NCI-H2196 (cell line): ENCODE data around the gene RAB8B.

Source experiments
- DNase-seq: peaks from one replicate; lab custom pipeline; 2025; ENCODE audit not compliant: unreplicated experiment; lab: John Stamatoyannopoulos, UW

RAB8B gene

DNA sequence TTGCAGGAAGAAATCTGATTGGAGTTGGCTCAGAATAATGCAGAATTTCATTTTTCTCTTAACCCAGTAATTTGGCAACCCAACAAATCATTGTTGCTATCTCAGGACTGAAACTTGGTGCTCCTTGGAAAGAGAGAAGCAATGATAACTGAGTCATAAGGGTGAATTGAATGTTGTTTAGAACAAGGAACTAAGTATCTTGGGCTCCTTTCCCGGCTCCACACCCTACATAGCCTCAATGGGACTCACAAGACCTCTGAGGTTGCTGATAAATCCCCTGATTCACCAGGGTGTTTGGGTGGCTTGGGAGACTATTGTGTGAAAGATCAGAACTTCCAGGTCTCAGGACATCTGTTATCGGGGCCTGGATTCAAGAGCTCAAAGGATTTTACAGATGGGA is 7.8 kb upstream of the RAB8B start:
- no peak for DNase-seq

DNA sequence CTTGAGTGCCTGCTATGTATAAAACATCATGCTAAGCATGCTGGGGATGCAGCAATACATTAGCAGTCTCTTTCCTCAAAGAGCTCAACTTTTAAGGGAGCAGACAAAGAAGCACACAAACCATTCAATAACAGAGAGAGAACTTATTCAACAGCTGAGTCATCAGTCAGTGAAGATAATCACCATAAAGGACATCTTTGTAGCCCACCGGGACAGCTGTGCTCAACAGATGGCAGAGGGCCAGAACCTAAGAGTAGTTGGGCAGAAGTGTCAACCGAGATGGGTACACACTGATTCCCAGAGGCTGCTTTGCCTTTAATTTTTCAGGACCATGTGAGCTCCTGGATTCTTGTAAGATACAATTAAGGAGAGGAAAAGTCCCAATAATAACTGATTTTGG is 4.2 kb upstream of the RAB8B start:
- no peak for DNase-seq

DNA sequence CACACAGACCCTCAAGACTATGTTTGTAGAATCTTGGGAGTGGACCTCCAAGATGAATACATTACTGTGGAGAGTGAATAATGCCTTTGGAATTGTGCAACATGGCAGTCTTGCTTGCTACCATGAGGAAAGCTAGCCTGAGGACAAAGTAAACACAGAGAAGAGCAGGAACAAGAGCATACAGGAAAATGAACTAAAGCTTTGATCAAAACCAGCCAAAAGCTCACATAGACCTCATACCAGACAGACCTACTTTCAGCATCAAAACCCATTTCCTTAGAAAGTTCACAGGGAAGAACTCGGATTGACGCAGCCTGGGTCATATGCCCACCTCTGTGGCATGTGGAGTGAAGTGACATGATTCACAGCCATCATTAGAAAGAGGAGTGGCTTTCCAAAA is 3.3 kb upstream of the RAB8B start:
- DNase-seq: no peak

DNA sequence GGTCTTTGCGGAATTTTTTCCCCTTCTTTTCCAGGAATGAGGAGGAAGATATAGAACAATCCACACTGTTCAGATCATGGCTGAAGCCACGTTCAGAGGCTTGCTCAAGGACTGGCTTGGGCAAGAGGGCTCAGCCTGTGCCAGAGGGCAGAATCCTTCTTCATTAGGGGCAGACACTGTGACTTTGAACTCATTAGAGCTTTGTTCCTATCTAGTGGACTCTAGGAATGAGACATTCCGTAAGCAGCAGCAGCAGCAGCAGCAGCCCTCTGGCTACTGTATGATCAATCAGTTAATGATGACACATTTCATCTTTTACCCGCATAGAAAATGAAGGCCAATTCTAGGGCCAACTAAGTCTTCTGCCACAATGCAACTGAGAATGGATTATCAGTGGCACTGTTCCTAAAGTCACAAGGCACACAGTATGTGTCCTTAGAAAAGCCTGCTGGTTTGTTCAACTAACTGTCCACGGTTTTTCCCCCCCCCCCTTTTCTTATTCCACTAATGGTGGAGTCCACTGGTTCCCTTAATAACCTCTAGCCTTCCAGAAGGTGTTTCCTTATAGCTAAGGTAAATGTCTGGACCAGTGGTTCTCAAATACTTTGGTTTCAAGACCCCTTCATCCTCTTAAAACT is 1.7 kb upstream of the RAB8B start:
- no peak for DNase-seq

DNA sequence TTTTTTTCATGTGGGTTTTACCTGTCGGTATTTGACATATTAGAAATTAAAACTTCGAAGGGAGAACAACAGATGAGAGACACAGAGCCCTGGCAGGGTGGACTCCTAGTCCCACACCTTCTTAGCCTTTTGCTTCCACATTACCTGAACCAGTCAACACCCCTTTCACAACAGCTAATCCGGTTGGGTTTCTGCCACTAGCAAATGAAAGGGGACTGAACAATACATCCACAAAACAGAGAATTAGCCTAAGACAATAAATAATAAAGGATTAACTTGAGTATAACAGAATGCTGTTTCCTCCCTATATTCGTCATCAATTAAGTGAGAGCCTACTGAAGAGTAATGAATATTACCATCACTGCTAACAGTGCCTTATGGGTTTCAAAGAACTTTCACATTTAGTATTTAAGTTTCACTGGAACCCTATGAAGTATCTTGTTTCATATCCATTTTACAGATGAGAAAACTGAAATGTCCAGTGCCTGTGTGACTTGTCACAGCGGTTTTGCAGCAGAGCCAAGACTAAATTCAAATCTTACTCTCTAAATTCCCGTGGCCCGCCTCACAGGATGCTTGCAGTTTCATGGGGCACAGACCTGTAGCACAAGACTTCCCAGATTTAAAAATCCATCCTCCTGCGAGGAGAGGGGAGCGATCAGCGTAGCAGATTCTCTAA is 1.0 kb upstream of the RAB8B start:
- no peak for DNase-seq

DNA sequence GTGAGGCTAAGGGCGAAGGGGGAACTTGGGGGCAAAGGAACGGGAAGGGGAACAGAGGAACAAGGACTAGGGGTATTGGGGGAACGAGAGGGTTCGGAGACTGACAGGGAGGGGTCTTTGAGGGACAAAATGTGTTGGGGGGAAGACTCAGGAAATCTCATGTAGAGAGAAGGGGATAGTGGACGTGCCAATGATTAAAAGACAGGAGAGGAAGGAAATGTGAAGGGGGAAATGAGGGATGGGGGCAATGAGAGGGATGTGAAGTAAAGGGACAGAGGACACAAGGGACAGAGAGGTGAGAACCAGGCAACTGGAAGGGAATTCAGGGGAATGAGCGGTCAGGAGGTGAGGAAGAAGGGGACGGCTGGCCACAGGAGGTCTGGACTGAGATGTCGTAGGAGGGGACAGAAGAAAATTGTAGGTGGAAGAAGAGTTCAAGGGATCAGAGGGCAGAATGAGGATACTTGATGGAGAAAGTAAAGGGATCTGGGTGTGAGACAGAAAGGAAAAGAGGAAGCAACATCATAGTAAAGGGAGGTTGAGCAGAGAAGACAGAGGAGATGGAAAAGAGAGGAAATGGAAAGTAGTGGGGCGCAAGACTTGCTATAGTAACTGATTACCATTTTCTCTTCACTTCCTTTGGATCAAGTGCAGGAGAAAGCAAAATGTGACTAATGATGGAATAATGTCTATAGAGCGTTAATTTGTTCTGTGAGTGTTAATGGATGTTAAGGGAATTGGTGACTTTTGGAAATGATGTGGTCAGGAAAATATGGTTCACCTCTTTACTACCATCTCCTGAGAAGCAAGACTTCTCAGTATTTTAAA is 749 bp downstream of the RAB8B start:
- no peak for DNase-seq

DNA sequence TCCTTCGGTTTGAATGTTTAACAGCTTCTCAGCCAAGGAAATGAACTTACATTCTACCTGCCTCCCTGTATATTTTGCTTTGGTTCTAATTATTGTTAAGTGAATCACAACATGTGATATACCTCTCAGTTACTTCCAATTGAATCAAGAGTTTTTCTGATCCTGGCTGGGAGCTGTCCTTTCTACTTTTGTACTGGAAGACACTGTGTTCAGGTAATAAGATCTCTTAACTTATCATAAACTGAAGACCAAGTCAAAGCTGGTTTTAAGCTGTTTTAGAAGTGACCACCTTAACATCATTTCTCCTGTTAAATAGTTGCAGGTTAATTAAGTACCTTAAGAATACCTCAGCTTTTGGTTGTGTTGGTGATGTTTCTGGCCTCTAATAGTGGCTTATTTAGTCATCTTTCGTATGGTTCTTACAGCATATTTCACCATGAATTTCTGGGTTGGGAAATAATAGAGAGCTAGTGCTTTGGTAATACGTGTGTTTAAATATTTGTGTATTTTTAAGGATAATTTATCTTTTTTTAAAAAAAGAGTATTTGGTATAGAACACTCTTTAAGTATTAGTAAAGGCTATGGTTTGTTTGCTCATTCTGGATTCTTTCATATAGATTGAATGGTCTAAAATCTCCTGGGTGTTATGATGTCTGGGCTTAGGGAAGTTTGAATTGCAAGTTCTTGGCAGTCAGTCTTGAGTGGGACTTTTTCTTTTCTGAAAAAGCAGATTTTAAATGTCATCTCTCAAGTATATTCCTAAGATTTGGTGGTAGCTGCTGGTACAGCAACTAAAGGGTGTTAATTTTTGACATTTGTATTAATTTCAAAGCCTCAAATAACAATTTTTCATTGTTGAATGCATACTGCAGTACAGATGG is 1.6 kb downstream of the RAB8B start:
- no peak for DNase-seq

DNA sequence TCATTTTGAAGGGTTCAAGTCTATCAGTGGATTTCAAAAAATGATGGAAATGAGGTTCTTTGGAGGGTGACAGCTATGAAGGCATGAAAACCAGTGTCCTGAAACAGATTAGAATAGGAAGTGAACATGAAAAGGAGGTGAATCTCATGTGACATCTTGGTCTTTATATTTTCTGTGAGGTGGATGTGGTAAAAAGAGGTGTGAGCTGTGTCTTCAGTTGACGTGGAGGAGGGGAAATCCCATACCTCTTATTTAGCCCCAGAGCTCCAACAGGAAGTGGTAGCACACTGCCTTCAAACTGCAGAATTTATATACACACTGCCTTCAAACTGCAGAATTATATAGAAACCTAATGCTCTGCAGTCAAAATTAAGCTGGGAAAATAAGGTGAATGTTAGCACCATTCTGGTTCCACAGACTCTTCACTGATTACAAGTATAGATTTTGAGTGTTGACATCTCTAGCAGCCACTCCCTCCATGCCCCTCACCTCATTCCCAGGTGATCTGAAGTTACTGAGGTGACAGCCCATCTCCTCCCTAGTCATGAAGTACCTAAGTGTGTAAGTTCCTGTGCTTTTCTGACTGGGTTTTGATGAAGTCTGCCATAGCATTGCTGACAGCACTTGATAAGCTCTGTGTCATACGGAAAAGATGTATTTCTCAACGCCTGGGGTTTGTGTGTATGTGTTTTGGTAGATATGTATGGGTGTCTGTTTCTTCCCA is 2.7 kb downstream of the RAB8B start:
- no peak for DNase-seq

DNA sequence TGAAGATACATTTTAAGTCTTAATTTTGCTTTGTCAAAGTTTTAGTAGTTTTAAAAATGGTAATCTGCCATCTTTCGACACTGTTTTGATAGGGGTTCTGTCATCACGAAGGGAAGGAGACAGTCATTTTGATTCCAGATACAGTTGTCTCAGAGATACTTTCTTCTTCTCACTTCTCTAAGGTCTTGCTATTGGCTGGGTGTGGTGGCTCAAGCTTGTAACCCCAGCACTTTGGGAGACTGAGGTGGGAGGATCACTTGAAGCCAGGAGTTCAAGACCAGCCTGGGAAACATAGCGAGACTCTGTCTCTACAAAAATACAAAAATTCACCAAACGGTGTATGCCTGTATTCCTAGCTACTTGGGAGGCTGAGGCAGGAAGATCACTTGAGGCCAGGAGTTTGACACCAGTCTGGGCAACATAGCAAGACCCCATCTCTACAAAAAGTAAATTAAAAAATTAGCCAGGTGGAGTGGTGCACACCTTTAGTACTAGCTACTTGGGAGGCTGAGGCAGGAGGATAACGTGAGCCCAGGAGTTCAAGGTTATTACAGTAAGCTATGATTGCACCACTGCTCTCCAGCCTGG is 3.3 kb downstream of the RAB8B start:
- no peak for DNase-seq

DNA sequence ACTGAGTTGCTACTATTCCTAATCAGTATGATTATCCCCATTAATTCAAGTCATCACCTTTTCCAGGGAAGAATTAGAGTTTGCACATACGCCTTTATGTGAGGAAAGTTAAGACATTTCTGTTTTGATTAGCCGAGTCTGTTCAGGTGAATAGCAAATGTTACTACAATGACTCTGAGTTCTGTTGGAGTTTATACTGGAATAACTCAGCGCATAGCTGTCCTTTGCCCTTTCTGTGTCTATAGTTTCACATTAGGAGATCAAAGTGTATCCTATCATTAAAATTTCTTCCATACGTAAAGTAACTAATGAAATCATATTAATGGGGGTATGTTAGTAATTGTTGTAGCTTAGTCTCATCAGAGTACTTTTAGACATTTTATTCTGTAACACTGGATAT is 4.9 kb downstream of the RAB8B start:
- DNase-seq: no peak

DNA sequence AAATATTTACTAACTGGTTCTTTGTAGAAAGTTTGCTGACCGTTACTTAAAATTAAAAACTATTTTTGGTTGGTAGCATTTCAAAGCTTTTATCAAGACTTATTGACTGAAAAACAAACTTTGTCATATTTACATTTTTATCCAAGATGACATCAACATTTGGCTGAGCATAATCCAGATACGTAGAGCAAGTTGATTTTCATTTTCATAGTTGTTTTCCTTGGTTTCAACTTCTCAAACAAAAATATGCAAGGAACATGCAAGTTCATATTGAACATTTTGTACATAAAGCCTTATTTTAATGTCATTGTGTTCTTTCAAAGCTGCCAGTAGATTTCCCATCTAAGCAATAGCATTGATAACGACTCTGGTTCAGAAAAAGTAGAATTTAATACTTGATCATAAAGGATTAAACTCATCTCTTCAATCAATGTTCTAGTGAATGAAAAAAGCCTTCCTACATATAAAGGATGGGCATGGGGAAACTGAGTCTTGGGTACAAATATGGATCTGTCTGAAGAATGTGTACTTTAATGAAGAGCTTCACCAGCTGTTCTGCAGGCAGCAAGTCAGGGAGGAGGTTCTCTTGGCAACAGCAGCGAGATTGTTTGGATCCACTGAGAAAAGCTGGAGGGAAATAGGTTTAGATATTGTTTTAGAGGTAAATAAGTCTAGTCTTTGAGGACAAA is 5.6 kb downstream of the RAB8B start:
- no peak for DNase-seq

DNA sequence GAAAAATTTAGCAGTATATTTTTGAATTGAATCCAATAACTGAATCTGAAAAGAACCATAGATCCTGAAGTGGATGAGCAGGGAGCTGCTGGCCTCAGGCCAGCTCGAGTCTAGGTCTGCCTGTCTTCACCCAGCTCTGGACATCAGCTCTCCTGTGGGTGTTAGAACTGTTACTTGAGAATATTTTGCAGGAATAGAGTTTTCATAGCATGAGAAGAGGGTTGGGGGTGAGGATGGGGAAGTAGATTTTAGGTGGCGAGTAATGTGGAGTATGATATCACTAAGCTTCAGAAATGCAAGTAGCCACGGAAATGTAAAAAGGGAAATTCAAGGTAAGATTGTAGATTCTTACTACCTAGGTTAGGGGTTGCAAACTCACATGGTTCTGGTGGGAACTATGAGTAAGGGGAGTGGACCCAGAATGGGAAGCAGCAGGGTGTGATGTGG is 6.2 kb downstream of the RAB8B start:
- no peak for DNase-seq

DNA sequence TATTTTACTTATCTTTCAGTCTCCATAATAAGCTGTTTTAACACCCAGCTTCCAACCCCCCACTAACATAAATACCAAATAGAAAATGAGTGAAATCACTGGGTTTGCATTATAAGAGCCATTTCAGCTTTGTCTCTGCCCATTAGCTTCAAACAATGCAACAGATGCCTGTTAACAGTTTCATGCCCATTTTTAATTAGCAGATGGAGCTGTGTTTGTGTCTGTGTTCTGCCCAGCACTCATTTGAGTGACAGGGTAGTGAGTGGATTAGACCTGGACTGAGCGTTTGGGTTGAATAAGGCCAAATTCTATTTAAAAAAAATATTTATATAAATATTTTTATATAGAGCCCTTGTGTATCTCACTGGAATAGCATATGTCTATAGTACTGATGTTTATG is 7.4 kb downstream of the RAB8B start:
- no peak for DNase-seq

DNA sequence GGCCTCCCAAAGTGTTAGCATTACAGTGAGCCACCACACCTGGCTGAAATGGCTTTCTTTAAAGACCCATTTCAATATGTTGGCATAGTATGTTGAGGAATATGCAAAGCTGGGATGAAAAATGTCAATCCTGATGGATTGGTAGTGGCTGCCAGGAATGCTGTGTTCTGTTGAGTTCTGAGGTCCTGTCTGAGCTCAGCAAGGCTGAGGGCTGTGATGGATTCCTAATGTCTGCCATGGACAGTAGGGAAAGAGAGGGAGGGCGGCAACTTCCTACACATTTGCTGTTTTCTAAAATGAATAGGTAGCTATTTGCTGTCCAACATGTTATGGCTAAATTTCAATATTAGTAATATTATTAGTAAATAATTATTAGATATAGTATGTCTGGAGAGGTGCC is 8.2 kb downstream of the RAB8B start:
- DNase-seq: no peak

DNA sequence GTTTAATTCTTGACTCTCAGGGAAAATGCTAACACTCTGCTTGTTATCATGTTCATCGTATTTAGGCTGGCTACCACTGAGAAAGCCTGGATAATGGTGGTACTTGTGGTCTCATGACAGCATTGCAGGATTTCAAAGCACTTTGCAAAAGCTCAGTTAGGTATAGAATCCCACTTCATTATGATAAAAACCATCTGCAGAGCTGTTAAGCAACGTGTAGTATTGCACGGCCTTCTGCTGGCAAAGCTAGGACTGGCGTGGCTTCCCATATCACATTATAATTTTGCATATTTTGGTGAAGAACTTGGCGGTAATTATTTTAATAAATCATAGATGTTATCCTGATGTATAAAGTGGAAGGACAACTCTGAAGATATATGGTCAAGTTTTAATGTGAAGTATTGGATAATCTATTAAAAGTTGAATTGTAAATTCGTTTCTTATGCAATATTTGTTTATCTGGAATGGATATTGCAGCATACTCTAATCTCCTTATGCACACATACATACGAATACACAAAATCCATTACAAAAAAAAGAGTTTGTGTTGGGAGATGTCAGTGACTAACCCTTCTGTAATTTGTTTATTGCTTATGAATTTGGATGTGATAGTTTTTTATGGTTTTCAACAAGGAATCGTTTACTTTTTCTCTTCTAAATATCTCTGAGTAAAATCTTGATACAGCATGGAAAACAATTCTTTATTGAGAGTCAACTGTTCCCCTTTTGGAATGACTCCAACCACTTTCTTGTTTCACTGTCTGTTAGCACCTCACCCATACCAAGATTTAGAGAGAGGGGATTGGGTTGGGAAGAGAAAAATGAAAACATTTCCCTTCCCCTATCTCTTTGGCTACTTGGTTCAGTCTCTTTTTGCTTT is 9.2 kb downstream of the RAB8B start:
- no peak for DNase-seq

DNA sequence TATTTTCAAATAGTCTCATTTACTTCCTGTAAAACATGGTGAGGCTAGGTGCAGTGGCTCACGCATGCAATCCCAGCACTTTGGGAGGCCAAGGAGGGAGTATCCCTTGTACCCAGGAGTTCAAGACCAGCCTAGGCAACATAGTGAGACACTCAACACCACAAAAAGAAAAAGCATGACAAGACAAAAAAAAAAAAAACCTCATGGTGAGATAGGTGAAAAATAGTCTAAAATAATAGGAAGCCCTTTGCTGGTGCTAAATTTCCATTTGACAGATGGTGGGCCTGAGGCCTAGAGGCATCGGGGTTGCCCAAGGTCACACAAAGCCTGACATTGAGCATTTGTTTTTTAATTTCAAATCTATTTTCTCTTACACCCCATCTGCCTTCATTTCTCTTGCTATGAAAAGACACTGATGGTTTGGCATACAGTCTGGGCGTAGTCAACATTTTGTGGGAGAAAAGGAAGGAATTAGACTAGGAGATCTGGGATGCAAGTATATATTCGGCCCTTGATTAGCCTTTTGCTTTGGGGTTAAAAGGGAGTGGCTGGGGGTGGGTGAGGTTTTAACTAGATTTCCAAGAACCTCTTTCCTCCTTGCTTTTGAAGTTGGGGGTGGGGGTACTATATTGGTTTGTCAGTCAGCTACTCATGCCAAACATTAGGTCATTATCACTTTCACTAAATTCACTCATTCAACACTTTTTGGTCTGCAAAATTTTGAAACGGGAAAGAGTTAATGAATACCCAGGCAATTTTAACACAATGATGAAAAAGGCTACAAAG is 11.3 kb downstream of the RAB8B start:
- DNase-seq: no peak

DNA sequence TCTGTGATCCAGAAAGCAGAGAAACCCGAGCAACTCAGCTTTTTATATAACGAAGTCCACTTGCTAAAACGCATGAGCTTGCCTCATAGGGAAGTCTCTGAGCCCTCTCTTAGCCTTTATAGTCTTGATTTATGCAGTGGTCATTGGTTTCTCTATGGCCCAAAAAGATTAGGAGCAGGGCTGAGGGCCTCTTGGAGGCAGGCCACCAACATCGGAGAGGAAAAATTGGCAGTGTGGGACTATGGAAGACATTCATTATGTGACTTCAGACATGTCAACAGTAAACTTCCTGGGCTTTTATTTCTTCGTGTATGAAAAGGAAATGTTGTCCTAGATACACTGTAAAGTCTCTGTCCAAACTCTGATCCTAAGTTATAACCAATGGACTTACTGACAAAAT is 13.5 kb downstream of the RAB8B start:
- DNase-seq: no peak
